Eye (tissue), 1 donor: ENCODE measurements around the gene FKBP1B.
"Not testable (repeated sequence)": the region's sequence is repeated elsewhere in the genome, so short reads cannot be mapped to it uniquely, and the experiment has no call there.

ENCODE experiments used
- DNase-seq: peaks from one replicate; pipeline ENCODE4 v3.0.0-alpha.2; 2015

Gene FKBP1B

GRCh38 chr2:24049485-24050021 is at the start of gene FKBP1B:
Gene FKBP1B, plus strand, starts transcription at chr2:24049741. Its CDS starts 109 bp downstream, at chr2:24049850.
- DNase-seq: peak; percentile 81

GRCh38 chr2:24007693-24008092 is 41.8 kb upstream of the FKBP1B start:
- no peak for DNase-seq

GRCh38 chr2:24008672-24009366 is 40.7 kb upstream of the FKBP1B start:
- no peak for DNase-seq

- DNase-seq: no peak
These were observed 40.2 kb upstream of the FKBP1B start for GRCh38 chr2:24009367-24009679.

GRCh38 chr2:24009680-24010476 is 39.7 kb upstream of the FKBP1B start, which contains the start of gene MFSD2B:
Gene MFSD2B, plus strand, starts transcription at chr2:24010085. Its CDS starts 12 bp downstream, at chr2:24010097.
- peak; percentile 52 for DNase-seq

- no peak for DNase-seq
These were observed 38.9 kb upstream of the FKBP1B start for GRCh38 chr2:24010477-24011249.

GRCh38 chr2:24011250-24012104 is 38.1 kb upstream of the FKBP1B start:
- DNase-seq: peak; percentile 12

- DNase-seq: no peak
These were observed 36.9 kb upstream of the FKBP1B start for GRCh38 chr2:24012521-24013188.

- DNase-seq: not testable (repeated sequence)
These were observed 34.6 kb upstream of the FKBP1B start for GRCh38 chr2:24014902-24015301.

- DNase-seq: no peak
These were observed 33.8 kb upstream of the FKBP1B start for GRCh38 chr2:24015562-24016375.

- DNase-seq: no peak
These were observed 33.2 kb upstream of the FKBP1B start for GRCh38 chr2:24016376-24016761.

GRCh38 chr2:24016853-24017703 is 32.5 kb upstream of the FKBP1B start:
- DNase-seq: no peak

- DNase-seq: no peak
These were observed 31.8 kb upstream of the FKBP1B start for GRCh38 chr2:24017711-24018110.

GRCh38 chr2:24018241-24018640 is 31.3 kb upstream of the FKBP1B start:
- no peak for DNase-seq

GRCh38 chr2:24019729-24020128 is 29.8 kb upstream of the FKBP1B start:
- DNase-seq: no peak

- DNase-seq: no peak
These were observed 29.3 kb upstream of the FKBP1B start for GRCh38 chr2:24020244-24020643.

- no peak for DNase-seq
These were observed 28.2 kb upstream of the FKBP1B start for GRCh38 chr2:24021122-24021998.

- no peak for DNase-seq
These were observed 27.1 kb upstream of the FKBP1B start for GRCh38 chr2:24022324-24022974.
